SK-N-SH treated with all-trans-retinoic acid at 6 μM for 48 hours (cell line): ENCODE data around the gene SEPTIN5.

Experiments
- ATAC-seq: fragments of 200-7000 bp; cut with Tn5 transposase; 3 replicates; pipeline ENCODE4 v1.9.1; 2020; ENCODE audit warnings: mild to moderate bottlenecking, moderate library complexity
- ARNTL ChIP-seq: fragments of 450-650 bp; formaldehyde crosslinking; IDR thresholded peaks from 2 replicates; pipeline ENCODE4 v1.5.0; 2020; ENCODE audit warnings: low read depth, mild to moderate bottlenecking, moderate library complexity, borderline replicate concordance
- CSDC2 ChIP-seq: fragments of 250-450 bp; sonication (Bioruptor Pico); IDR thresholded peaks from 2 replicates; pipeline ENCODE4 v1.5.0; 2020; ENCODE audit warnings: mild to moderate bottlenecking, moderate library complexity
- ESRRG ChIP-seq: fragments of 250-450 bp; sonication (Bioruptor Pico); IDR thresholded peaks from 2 replicates; pipeline ENCODE4 v1.6.1; 2021; ENCODE audit warnings: mild to moderate bottlenecking
- GLIS3 ChIP-seq: fragments of 250-450 bp; sonication (Bioruptor Pico); IDR thresholded peaks from 2 replicates; pipeline ENCODE4 v1.5.0; 2020; ENCODE audit warnings: mild to moderate bottlenecking, moderate library complexity
- OSR1 ChIP-seq: fragments of 250-450 bp; sonication (Bioruptor Pico); IDR thresholded peaks from 2 replicates; pipeline ENCODE4 v1.8.0; 2022; ENCODE audit warnings: moderate library complexity, mild to moderate bottlenecking, inconsistent platforms
- PPARA ChIP-seq: fragments of 250-450 bp; sonication (Bioruptor Pico); IDR thresholded peaks from 2 replicates; pipeline ENCODE4 v1.5.0; 2020; ENCODE audit warnings: mild to moderate bottlenecking, borderline replicate concordance
- SNAI2 ChIP-seq: fragments of 250-450 bp; sonication (Bioruptor Pico); IDR thresholded peaks from 2 replicates; pipeline ENCODE4 v1.5.0; 2020; ENCODE audit warnings: mild to moderate bottlenecking, moderate library complexity
- TCF4 ChIP-seq: fragments of 250-450 bp; sonication (Bioruptor Pico); IDR thresholded peaks from 2 replicates; pipeline ENCODE4 v1.8.0; 2021; ENCODE audit warnings: mild to moderate bottlenecking, moderate library complexity, borderline replicate concordance
- TOX ChIP-seq: fragments of 250-450 bp; sonication (Bioruptor Pico); IDR thresholded peaks from 2 replicates; pipeline ENCODE4 v1.8.0; 2021; ENCODE audit warnings: mild to moderate bottlenecking, moderate library complexity, borderline replicate concordance
- ZC3H10 ChIP-seq: fragments of 250-450 bp; sonication (Bioruptor Pico); IDR thresholded peaks from 2 replicates; pipeline ENCODE4 v1.5.1; 2021; ENCODE audit warnings: mild to moderate bottlenecking, moderate library complexity
- ZFP3 ChIP-seq: fragments of 250-450 bp; sonication (Bioruptor Pico); IDR thresholded peaks from 2 replicates; pipeline ENCODE4 v1.5.0; 2020; ENCODE audit warnings: mild to moderate bottlenecking, moderate library complexity
- ZFP30 ChIP-seq: fragments of 450-650 bp; formaldehyde crosslinking; IDR thresholded peaks from 2 replicates; pipeline ENCODE4 v1.5.0; 2022; ENCODE audit warnings: mild to moderate bottlenecking, moderate library complexity
- ZNF565 ChIP-seq: fragments of 450-650 bp; formaldehyde crosslinking; conservative IDR thresholded peaks from 2 replicates; pipeline ENCODE4 v1.5.0; 2020; ENCODE audit warnings: low read depth, mild to moderate bottlenecking, moderate library complexity
- ZNF70 ChIP-seq: fragments of 450-650 bp; formaldehyde crosslinking; IDR thresholded peaks from 2 replicates; pipeline ENCODE4 v1.5.0; 2020; ENCODE audit warnings: mild to moderate bottlenecking, moderate library complexity
- ZNF8 ChIP-seq: fragments of 450-650 bp; formaldehyde crosslinking; IDR thresholded peaks from 2 replicates; pipeline ENCODE4 v1.5.0; 2020; ENCODE audit warnings: mild to moderate bottlenecking, moderate library complexity
- TF ChIP-seq, protein P1 (sequence below): fragments of 250-450 bp; sonication (Bioruptor Pico); IDR thresholded peaks from 2 replicates; pipeline ENCODE4 v1.8.0; 2021; ENCODE audit warnings: low read depth, mild to moderate bottlenecking, moderate library complexity, borderline replicate concordance
- TF ChIP-seq, protein P2 (sequence below): fragments of 250-450 bp; sonication (Bioruptor Pico); IDR thresholded peaks from 2 replicates; pipeline ENCODE4 v1.5.1; 2021; ENCODE audit warnings: mild to moderate bottlenecking, moderate library complexity
- TF ChIP-seq, protein P3 (sequence below): fragments of 250-450 bp; sonication (Bioruptor Pico); IDR thresholded peaks from 2 replicates; pipeline ENCODE4 v1.5.1; 2020; ENCODE audit warnings: low read depth, mild to moderate bottlenecking, moderate library complexity
- TF ChIP-seq, protein P4 (sequence below): fragments of 250-450 bp; sonication (Bioruptor Pico); IDR thresholded peaks from 2 replicates; pipeline ENCODE4 v1.5.0; 2020; ENCODE audit warnings: mild to moderate bottlenecking, moderate library complexity

Gene SEPTIN5

DNA sequence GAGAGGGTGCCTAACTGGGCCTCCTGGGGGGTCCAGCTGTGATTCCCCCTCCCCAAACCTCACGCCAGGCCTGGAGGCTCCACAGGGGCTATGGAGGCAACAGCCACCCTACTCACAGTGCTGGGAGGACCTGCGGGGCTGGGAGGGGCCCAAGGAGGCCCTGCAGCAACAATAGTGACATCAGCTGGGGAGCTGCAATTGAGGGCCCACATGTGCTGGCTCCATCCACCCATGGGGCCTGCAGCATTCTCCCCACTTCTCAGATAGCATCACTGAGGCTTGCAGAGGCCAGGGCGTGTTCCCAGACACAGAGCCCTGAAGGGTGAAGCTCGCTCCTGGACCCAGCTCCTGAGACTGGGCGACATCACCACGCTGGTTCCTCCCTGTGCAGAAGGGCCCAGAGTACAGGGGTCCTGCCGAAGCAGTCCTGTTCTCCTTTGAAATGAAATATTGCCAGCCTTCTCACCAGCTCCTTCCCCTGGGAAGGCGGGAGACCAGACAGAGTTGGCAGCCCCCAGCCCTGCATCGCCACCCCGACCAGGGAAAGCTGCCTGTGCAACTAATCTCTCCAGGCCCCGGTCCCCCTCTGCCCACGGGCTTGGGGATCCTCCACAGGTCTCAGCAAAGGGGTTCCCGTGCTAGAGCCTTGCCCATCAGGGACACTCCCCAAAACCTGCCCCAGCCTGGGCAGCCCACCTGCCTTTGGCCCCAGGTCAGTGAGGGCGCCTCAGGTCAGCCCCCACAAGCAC lies 37.4 kb downstream of the SEPTIN5 start:
- no peak for TF ChIP-seq OSR1
- TF ChIP-seq ZC3H10 (CRISPR knock-in tag) = no peak
- TF ChIP-seq SNAI2 (CRISPR knock-in tag) = no peak
- no peak for TF ChIP-seq GLIS3 (CRISPR knock-in tag)
- no peak for TF ChIP-seq TOX (CRISPR knock-in tag)
- TF ChIP-seq CSDC2 (CRISPR knock-in tag) = no peak
- TF ChIP-seq, protein P1, sequence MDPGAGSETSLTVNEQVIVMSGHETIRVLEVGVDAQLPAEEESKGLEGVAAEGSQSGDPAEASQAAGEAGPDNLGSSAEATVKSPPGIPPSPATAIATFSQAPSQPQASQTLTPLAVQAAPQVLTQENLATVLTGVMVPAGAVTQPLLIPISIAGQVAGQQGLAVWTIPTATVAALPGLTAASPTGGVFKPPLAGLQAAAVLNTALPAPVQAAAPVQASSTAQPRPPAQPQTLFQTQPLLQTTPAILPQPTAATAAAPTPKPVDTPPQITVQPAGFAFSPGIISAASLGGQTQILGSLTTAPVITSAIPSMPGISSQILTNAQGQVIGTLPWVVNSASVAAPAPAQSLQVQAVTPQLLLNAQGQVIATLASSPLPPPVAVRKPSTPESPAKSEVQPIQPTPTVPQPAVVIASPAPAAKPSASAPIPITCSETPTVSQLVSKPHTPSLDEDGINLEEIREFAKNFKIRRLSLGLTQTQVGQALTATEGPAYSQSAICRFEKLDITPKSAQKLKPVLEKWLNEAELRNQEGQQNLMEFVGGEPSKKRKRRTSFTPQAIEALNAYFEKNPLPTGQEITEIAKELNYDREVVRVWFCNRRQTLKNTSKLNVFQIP (CRISPR knock-in tag) = no peak
- no peak for TF ChIP-seq ZNF70
- TF ChIP-seq ARNTL (CRISPR knock-in tag) = no peak
- ATAC-seq = no peak

DNA sequence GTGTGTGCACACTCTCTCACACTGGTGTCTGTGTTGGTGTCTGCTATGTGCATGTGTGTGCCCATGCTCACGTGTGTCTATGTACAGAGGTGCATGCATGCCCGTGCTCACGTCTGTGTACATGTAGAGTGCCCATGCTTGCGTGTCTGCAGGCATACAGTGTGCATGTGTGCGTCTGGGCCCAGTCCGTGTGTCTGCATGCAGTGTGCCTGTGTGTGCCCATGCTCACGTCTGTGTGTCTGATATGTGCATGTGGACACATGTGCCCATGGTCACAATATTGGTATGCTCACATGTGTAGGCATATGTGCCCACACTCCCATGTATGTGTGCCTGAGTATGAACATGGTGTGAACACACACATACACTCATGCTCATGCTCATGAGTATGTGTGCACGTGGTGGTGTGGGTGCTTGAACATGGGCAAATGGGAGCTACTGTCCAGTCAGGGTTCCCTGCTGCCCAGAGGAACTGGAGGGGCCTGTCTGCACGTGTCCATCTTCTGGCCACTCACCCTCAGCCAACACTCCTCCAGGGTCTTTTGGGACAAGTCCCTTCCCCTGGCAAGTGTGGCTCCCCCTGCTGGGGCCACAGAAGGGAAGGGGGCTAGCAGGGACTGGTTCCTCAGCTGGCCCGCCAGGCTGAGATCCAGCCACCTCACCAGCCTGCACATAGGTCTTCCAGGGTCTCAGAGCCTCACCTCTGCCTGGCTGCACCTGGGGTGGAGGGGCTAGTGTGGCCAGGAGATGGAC lies 39.0 kb downstream of the SEPTIN5 start:
- no peak for ATAC-seq
- TF ChIP-seq ZC3H10 (CRISPR knock-in tag) (no peak), TCF4 (CRISPR knock-in tag) (no peak), PPARA (CRISPR knock-in tag) (no peak), ZNF8 (CRISPR knock-in tag) (no peak), ZFP3 (no peak), ZNF70 (no peak), ESRRG (CRISPR knock-in tag) (no peak), ARNTL (CRISPR knock-in tag) (no peak), ZNF565 (CRISPR knock-in tag) (no peak), TOX (CRISPR knock-in tag) (no peak)
- TF ChIP-seq, protein P2, sequence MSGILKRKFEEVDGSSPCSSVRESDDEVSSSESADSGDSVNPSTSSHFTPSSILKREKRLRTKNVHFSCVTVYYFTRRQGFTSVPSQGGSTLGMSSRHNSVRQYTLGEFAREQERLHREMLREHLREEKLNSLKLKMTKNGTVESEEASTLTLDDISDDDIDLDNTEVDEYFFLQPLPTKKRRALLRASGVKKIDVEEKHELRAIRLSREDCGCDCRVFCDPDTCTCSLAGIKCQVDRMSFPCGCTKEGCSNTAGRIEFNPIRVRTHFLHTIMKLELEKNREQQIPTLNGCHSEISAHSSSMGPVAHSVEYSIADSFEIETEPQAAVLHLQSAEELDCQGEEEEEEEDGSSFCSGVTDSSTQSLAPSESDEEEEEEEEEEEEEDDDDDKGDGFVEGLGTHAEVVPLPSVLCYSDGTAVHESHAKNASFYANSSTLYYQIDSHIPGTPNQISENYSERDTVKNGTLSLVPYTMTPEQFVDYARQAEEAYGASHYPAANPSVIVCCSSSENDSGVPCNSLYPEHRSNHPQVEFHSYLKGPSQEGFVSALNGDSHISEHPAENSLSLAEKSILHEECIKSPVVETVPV (CRISPR knock-in tag) = no peak
- TF ChIP-seq, protein P3, sequence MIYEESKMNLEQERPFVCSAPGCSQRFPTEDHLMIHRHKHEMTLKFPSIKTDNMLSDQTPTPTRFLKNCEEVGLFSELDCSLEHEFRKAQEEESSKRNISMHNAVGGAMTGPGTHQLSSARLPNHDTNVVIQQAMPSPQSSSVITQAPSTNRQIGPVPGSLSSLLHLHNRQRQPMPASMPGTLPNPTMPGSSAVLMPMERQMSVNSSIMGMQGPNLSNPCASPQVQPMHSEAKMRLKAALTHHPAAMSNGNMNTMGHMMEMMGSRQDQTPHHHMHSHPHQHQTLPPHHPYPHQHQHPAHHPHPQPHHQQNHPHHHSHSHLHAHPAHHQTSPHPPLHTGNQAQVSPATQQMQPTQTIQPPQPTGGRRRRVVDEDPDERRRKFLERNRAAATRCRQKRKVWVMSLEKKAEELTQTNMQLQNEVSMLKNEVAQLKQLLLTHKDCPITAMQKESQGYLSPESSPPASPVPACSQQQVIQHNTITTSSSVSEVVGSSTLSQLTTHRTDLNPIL (CRISPR knock-in tag) = no peak

DNA sequence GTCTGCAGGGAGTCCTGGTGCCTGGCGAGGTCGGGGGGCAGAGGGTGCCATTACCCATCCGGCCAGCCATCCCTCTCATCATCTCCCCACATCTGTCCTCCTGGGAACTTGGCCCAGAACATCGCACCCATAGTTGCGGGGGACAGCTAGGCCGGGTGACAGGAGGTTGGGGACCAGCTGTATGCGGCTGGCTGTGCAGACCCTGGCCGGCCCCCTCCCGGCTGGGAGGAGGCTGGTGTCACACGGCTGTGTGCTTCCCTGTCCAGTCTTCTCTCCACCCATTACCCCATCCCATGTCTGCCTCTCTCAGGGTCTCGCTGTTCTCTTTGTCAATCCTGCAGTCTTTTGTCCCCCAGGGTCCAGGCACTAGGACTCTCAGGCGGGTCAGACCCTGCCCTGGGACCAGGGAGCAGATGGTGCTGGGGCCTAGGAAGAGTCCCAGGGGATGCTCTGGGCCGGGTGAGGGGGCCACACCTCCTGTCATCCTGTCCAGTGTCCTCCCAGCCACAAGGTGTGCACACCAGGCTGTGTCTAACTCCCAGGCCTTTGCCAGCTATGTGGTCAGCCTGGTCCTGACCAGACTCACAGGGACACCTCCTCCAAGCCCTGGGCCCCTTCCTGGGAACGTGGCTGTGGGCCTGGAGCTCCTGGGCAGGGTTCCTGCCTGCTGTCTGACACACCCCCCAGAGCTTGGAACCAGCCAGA lies 39.8 kb downstream of the SEPTIN5 start:
- TF ChIP-seq, protein P1 (CRISPR knock-in tag) = no peak
- TF ChIP-seq, all 23 proteins: peak for 0
- no peak for ATAC-seq

DNA sequence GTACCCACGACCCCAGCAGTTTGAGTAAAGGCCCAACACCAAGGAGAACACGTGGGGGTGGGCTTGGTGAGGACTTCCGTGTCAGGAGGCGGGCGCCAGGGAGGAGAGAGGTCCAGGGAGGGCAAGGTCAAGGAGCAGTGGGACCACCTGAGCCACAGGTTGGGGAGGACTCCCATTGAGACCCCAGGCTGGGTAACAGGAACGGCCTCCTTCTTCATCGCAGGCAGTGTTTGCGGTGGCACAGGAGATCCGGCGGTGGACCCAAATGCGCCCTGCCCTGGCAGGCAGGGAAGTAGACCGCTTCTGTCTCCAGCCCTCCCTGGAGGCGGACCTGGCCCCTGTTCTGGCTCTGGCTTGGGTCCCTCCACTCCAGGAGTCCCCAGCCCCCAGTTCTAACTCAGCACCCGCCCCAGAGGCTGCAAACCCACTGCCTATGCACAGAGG lies 40.4 kb downstream of the SEPTIN5 start:
- ATAC-seq = no peak
- TF ChIP-seq, protein P4, sequence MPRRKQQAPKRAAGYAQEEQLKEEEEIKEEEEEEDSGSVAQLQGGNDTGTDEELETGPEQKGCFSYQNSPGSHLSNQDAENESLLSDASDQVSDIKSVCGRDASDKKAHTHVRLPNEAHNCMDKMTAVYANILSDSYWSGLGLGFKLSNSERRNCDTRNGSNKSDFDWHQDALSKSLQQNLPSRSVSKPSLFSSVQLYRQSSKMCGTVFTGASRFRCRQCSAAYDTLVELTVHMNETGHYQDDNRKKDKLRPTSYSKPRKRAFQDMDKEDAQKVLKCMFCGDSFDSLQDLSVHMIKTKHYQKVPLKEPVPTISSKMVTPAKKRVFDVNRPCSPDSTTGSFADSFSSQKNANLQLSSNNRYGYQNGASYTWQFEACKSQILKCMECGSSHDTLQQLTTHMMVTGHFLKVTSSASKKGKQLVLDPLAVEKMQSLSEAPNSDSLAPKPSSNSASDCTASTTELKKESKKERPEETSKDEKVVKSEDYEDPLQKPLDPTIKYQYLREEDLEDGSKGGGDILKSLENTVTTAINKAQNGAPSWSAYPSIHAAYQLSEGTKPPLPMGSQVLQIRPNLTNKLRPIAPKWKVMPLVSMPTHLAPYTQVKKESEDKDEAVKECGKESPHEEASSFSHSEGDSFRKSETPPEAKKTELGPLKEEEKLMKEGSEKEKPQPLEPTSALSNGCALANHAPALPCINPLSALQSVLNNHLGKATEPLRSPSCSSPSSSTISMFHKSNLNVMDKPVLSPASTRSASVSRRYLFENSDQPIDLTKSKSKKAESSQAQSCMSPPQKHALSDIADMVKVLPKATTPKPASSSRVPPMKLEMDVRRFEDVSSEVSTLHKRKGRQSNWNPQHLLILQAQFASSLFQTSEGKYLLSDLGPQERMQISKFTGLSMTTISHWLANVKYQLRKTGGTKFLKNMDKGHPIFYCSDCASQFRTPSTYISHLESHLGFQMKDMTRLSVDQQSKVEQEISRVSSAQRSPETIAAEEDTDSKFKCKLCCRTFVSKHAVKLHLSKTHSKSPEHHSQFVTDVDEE = no peak
- no peak for TF ChIP-seq ZFP3
- TF ChIP-seq, protein P3 (CRISPR knock-in tag) = no peak
- no peak for TF ChIP-seq OSR1
- TF ChIP-seq CSDC2 (CRISPR knock-in tag) = no peak
- TF ChIP-seq ZFP30 (CRISPR knock-in tag) = no peak
- TF ChIP-seq, protein P1 (CRISPR knock-in tag) = no peak
- TF ChIP-seq ZNF70 = no peak
